Smooth muscle cell of the brain vasculature (primary cell): ENCODE results near the gene KRTAP1-4.
"Not testable (repeated sequence)": the region's sequence is repeated elsewhere in the genome, so short reads cannot be mapped to it uniquely, and the experiment has no call there.

Source experiments
- DNase-seq: peaks from one replicate; pipeline ENCODE4 v3.0.0-alpha.2; 2012; ENCODE audit warnings: low read depth, low spot score

KRTAP1-4 gene

DNA sequence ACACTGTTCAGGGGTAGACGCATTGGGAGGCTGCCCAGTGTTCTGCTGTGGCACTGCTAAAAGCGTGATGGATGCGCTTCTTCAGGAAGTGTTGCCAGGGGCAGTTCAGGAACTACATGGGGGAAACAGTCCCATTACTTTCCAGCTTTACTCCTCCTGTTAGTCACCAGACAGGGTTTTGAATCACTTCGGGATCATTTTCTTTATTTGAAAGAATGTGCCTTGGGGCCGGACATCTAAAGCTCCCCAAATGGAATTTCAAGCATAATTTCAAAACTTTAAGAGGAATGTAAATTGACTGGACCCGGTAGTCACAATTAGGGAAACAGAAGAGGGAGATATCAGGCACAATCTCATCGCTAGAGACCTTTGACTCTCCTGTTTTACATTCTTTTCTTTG lies 18.4 kb upstream of the KRTAP1-4 start:
- no peak for DNase-seq

DNA sequence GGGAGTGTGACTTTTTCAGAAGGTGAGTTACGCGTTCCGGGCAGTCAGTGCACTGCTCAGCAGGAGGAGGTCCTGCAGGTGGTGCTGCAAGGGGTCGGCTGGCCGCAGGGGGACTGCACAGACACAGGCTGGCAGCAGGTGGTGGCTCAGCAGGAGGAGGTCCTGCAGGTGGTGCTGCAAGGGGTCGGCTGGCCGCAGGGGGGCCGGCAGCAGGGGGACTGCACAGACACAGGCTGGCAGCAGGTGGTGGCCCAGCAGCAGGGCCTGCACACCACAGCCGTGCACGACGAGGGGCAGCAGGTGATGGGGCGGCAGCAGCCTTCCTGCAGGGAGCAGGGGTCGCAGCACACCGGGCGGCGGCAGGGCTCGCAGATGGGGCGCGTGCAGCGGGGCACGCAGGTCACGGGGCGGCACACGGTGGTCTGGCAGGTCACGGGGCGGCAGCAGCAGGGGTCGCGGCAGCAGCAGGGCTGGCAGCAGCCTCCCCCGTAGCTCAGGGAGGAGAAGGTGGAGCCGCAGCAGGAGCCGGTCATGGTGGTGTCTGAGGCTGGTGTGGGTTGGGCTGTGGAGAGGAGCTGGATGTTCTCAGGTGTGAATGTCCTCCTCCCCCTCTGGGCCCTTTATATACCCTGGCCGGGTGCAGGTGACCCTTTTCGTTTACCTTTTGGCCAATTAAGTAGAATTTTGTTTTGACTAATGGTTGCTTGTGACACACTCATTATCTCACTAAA lies 16.9 kb upstream of the KRTAP1-4 start, which contains the start of gene KRTAP2-1:
Gene KRTAP2-1, minus strand, starts transcription at position 582 of the 731 bp plus-strand sequence. Its CDS starts 49 bp downstream, at position 533.
- DNase-seq, result not testable (repeated sequence)

DNA sequence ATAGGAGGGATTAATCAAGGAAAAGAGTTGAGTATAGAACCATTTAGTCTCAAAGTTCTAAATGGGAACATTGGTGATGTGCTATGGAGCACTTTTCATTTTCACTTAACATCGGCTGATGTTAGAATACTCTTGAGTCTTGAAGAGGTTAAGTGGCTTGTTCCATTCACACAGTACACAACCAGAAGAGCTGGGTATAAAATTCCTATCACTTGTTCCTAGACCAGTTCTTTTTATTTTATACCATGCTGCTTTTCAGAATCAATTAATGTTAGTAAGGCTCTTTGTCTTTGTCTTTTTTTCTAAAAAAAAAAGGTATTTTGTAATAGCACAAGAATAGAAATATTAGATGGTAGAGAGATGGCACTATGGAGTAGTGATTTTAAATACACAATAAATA lies 13.0 kb upstream of the KRTAP1-4 start:
- DNase-seq, result no peak

DNA sequence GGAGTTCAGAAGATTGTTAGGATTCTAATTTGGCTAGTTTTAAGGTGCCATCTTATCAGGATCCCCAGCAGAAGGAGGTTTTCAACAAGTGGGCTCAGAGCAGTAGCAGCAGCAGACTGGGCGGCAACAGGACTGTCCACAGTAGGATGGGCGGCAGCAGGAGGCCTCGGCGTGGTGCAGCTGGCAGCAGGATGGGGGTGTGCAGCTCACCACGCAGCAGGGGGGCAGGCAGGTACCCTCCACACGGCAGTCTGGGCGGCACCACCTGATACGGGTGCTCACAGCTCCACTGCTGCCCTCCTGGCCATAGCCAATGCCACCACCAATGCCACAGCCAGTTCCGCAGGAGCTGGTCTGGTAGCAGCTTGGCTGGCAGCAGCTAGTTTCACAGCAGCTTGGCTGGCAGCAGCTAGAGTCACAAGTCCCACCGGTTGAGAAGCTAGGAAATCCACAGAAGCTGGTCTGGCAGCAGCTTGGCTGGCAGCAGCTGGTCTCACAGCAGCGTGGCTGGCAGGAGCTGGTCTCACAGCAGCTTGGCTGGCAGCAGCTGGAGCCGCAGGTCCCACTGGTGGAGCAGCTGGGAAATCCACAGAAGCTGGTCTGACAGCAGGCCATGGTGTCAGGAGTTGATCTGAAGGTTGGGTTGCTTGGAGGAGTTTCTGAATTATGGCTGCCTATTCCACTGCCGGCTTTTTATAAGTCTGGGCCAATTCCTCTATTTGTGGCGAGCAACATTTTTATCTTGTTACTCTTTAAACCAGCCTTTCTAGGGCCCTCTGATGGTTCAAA lies 11.0 kb upstream of the KRTAP1-4 start, which contains the start of gene KRTAP1-1:
Gene KRTAP1-1, minus strand, starts transcription at position 668 of the 789 bp plus-strand sequence. Its CDS starts 53 bp downstream, at position 615.
- DNase-seq, result not testable (repeated sequence)

DNA sequence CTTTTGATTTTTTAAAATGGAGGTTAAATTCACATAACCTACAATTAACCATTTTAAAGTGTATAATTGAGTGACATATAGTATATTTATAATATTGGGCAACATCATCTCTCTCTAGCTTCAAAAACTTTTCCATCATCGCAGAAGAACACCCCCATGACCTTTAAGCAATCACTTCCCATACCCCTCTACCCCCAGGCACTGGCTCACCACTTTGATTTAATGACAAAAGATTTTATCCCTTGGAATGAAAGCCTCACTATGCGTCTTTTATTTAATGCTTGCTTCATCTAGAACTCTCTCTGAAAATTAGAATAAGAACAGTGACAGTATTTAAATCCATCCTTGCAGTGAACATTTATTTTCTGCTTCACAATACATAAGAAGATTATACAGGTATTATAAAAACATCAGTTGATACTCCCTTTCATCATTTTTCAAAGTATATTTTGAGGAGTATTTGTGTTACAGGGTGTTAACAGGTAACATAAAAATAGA lies 7.9 kb upstream of the KRTAP1-4 start:
- DNase-seq, result no peak

DNA sequence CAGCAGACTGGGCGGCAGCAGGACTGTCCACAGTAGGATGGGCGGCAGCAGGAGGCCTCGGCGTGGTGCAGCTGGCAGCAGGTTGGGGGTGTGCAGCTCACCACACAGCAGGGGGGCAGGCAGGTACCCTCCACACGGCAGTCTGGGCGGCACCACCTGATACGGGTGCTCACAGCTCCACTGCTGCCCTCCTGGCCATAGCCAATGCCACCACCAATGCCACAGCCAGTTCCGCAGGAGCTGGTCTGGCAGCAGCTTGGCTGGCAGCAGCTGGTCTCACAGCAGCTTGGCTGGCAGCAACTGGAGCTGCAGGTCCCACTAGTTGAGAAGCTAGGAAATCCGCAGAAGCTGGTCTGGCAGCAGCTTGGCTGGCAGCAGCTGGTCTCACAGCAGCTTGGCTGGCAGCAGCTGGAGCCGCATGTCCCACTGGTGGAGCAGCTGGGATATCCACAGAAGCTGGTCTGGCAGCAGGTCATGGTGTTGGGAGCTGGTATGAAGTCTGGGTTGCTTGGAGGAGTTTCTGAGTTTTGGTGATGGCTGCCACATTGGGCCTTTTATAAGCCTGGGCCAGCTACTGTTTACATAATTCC lies 4.4 kb upstream of the KRTAP1-4 start, which contains the start of gene KRTAP1-3:
Gene KRTAP1-3, minus strand, starts transcription at position 529 of the 590 bp plus-strand sequence. Its CDS starts 53 bp downstream, at position 476.
- not testable (repeated sequence) for DNase-seq

DNA sequence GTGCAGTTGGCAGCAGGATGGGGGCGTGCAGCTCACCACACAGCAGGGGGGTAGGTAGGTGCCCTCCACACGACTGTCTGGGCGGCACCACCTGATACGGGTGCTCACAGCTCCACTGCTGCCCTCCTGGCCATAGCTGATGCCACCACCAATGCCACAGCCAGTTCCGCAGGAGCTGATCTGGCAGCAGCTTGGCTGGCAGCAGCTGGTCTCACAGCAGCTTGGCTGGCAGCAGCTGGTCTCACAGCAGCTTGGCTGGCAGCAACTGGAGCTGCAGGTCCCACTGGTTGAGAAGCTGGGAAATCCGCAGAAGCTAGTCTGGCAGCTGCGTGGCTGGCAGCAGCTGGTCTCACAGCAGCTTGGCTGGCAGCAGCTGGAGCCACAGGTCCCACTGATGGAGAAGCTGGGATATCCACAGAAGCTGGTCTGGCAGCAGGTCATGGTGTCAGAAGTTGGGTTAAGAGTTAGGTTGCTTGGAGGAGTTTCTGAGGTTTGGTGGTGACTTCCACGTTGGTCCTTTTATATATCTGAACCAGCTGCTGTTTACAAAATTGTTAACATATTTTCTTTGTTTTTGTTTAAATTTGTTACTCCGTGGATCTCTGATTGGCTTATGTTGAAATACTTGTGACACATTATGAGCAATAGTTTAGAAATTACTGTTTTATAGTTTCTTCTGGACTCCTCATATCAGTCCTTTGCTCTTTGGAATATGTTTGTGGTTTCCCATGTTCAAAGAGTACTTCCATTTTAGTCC lies 3.1 kb downstream of the KRTAP1-4 start, which contains the start of gene KRTAP1-5:
Gene KRTAP1-5, minus strand, starts transcription at position 494 of the 757 bp plus-strand sequence. Its CDS starts 53 bp downstream, at position 441.
- no peak for DNase-seq

DNA sequence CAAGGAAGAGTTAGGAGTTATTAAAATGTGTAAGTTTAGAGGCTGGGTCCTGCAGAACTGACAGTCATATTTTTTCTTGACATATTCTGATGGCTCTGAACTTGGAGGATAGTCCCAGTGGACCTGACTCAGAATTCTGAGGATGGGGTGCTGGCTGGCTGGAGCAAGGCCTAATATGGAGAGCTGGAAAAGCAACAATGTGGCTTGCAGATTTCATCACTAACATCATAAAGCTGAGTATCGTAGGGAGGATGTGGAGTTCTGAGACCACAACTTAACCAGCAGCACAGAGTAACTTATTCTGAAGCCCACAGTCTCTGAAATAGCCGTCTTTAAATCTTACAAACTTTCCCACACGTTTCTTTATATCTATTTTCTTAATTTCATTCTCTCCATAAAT lies 5.3 kb downstream of the KRTAP1-4 start:
- no peak for DNase-seq

DNA sequence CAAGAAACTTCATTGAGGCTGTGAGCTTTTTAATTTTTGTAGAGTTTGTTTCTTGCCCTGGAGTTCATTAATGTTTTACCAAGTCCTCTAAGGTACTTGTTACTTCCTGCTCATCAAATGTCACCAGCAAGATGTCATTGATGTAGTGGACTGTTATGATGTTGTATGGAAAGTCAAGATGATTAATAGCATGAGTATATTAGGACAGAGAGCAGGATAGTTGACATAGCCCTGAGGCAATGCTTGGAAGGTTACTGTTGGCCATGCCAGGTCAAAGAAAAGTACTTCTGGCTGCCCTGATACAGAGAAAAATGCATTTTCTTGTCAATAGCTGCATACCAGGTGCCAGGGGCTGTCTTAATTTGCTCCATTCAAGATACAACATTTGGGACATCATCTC lies 9.7 kb downstream of the KRTAP1-4 start:
- DNase-seq, result no peak

DNA sequence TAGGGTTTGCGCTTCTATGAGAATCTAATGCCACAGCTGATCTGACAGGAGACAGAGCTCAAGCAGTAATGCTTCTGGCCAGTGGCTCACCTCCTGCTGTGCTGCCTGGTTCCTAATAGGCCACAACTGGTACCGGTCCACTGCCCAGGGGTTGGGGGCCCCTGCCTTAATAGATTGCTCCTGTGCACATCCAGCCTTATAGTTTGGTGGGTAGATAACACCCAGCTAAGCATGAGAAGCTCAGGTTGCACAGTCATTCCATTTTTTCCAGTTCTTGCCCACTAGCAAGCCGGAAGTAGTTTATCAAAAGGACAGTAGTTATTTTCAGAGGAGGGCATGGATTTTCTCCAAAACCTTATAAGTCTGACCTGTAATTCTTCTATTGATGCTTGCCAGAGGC lies 10.6 kb downstream of the KRTAP1-4 start:
- no peak for DNase-seq

DNA sequence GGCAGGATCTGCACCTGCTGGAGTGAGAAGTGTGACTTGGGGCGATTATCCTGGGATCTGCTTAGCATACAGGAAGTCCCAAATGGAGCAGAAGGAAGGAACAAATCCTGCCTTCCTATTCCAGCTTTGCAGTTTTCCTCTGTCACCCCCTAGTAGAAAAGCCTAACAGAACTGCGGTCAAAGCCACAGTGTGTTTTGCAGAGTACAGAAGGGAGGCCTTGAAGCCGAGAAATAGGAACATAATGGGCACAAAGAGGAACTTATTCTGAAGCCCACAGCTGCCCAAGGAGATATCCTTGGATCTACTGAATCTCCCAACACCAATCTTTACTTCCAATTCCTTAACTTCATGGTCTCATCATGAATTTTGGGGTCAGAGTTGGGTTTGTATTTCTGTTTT lies 11.5 kb downstream of the KRTAP1-4 start:
- no peak for DNase-seq

DNA sequence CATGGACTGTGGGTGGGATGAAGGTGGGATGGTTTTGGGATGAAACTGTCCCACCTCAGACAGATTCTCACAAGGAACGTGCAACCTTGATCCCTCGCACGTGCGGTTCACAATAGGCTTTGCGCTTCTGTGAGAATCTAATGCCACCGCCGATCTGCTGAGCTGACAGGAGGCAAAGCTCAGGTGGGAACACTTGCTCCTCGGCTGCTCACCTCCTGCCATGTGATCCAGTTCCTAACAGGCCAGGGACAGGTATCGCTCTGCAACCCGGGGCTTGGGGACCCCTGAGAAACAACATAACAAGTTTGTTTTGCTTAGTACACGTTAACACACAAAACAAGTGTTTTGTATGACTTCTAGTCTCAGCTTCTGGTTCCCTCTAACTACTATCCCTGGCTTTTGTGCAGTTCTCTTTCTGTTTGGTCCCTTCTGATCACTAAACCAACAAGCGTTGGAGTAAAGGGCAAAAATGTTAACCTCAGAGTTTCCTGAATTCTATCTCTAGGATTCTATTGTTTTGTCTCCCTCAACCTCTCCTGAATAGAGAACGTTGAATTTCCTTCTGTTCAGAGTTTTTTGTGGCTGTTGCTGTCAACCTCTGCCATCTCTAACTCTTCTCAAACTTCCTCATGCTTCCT lies 13.3 kb downstream of the KRTAP1-4 start:
- no peak for DNase-seq

DNA sequence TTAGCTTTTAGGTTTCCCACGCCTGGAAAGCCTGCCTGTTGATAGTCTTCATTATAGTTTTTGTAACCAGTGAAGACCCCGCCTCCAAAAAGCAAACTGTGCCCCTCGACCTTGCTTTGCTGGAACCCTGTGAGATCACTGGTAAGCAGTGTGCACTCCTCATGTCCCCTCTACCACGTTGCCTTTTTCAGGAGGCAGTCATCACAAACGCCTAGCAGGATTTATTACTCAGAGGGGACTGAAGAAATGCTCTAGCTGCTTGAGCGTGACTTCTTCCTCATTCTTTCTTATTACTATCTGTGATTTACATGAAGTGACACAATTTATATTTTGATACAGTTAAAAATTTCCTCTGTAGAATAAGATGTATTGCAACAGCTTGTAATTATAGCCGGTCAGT lies 14.5 kb downstream of the KRTAP1-4 start:
- no peak for DNase-seq

DNA sequence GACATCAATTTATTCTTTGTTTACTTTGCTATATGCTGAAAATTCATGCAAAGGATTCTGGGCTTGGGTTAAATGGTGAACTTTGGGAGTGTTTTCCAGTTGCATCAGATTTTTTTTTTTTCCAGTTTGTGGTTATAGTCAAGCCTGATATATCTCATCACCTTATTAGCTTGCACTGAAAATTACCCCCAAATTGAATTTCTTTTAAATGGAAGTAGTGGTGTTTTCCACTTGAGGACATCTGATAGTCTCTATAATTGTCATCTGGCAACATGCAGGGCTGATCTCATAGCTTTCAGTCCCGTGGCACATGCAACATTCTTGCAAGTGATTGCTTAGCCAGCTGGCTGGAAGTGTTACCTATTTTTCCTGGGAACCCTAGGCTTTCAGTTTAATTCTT lies 16.4 kb downstream of the KRTAP1-4 start:
- DNase-seq, result no peak

DNA sequence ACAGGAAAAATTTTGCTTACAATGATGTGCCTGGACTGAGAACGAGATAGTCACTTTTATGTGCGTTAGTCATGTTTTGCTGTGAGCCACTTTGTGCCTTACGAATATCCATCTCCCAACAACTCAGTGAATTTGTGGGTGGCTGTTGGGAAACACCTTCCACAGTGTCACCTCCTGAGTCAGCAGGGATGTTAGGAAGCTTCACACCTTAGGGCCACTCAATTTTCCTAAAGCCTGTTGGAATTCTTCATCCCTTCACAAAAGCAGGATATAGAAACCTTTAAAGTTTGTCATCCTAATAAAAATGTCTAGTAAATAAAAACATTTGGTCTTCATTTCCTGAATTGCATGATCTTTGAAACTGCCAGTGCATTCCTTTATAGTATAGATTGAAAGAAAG lies 16.8 kb downstream of the KRTAP1-4 start:
- DNase-seq, result no peak

DNA sequence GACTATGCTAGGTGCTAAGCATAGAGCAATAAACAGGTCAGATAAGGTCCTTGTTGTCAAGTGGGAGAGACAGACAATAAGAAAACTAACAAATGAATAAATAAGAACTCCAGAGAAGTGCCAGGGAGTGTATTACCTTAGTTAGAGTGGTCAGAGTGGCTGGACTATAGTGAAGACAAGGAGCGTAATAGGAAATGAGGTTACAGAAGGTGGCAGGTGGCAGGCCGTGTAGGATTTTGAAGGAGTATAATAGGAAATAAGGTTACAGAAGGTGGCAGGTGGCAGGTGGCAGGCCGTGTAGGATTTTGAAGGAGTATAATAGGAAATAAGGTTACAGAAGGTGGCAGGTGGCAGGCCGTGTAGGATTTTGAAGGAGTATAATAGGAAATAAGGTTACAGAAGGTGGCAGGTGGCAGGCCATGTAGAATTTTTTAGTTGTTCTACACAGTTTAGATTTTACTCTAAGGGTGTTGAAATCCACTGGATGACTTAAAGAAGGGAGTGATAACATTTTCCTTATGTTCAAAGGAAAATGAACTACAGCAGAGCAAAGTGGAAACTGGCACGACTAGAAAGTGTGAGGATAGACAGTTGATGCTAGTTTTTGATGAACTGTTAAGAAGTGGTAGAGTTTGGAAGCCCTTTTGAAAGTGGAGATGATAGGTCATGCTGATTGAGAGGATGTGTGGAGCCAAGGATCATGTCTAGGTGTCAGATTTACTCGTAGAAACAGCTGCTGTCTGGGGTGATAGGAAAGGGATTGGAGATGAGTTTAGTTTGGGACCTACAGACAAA lies 17.5 kb downstream of the KRTAP1-4 start:
- DNase-seq, result no peak

DNA sequence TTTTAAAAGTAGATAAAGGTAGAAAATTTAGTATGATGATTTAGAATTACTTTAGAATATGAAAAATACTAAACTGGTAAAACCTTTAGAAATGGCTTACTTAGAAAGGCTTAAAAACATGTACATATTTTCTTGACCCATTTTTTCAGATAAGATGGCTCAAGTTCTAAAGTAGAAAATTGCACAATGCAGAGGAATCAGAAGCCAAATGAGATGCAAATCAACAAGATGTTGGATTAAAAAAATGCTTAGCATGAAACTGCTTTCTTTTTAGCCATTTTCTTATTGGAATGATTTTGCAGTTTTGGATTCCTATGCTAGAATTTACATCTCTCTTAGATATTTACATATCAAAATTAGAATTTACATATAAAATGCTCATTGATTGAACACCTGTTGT lies 19.6 kb downstream of the KRTAP1-4 start:
- DNase-seq, result no peak

DNA sequence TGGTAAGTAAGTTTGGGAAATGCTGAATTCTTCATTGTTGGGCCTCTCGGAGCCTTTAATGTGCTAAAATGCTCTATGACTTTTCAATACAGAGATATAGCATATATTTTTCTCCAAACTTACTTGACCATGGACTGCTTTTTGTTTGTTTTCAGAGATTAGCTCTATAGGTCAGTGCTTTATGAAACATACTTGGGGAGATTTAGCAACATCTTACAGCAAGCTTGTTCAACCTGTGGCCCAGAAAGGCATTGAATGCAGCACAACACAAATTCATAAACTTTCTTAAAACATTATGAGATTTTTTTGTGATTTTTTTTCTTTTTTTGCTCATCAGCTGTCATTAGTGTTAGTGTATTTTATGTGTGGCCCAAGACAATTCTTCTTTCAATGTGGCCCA lies 20.1 kb downstream of the KRTAP1-4 start:
- DNase-seq, result no peak

DNA sequence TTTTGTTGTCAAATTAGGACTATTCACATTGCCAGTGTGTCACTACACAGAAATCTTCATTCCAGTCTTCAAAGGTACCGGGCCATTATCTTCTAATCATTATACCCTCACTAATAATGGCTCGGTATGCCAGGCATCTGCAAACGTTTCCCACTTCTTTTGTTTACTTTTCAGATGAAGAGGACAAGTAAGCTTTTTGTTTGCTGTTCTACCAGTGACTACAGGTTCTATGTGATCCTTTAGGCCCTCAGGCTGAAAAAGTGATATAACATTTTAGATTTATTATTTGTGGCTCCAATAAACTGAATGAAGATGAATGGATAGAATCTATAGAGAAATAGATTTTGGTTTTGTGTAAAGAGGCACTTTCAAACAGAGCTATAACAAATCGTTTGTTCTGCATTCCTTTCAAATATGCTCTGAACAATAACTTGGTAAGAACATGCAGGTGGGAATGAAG lies 20.7 kb downstream of the KRTAP1-4 start:
- DNase-seq, result no peak

DNA sequence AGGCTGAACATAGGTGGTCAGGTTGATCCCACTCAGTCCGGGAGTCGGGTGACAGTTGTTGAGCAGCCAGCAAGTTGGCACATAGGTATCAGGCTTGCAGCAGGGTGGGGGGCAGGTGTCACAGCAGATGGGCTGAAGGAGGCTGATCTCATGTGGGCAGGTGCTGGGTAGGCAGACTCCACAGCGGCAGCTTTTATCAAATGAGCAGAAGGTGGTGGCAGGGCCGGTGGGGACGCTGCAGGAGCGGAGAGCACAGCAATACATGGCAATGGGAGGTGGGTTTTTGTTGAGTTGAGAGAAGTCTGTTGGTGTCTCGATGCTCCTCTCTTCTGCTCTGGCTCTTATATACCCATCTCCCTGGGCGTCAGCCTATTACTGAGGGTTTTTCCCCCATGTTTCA lies 21.2 kb downstream of the KRTAP1-4 start, which contains the start of gene KRTAP3-1:
Gene KRTAP3-1, minus strand, starts transcription at position 318 of the 400 bp plus-strand sequence. Its CDS starts 54 bp downstream, at position 264.
- no peak for DNase-seq
